Cardiac muscle cell (in vitro differentiated cells and primary cell): Measurements from ENCODE around the gene USF2. TPM values are rescaled to one million over a fixed set of nuclear protein-coding genes. Genes with fewer than 3 reads are reported as not detected.

ENCODE experiments used
- DNase-seq, 2 donors: peaks; one replicate each; pipeline versions ENCODE4 v3.0.0 to v3.0.0-alpha.2; 2010 to 2017; ENCODE audit warnings: low read depth in 1 of 2, low spot score in 1 of 2
- H3K27ac ChIP-seq: fragments of 200-600 bp; sonication (generic); 2 replicates; pipeline ENCODE4 v1.5.1; 2016
- H3K27me3 ChIP-seq: fragments of 200-600 bp; sonication (generic); 2 replicates; pipeline ENCODE4 v1.6.0; 2016; ENCODE audit warnings: control low read depth
- H3K36me3 ChIP-seq: fragments of 200-600 bp; sonication (generic); 2 replicates; pipeline ENCODE4 v1.5.1; 2016; ENCODE audit warnings: control low read depth
- H3K4me1 ChIP-seq: fragments of 200-600 bp; sonication (generic); 2 replicates; pipeline ENCODE4 v1.8.1; 2017; ENCODE audit warnings: low read depth, mild to moderate bottlenecking, mixed run types
- H3K4me3 ChIP-seq: fragments of 200-600 bp; sonication (generic); 2 replicates; pipeline ENCODE4 v1.5.1; 2016; ENCODE audit warnings: mild to moderate bottlenecking
- H3K9me3 ChIP-seq: fragments of 200-600 bp; sonication (generic); 2 replicates; pipeline ENCODE4 v1.5.1; 2017; ENCODE audit warnings: low read depth, mild to moderate bottlenecking, control low read depth
- CTCF ChIP-seq: IDR thresholded peaks from 2 replicates; pipeline ENCODE4 v1.5.1; 2012; ENCODE audit warnings: low read depth, mild to moderate bottlenecking, low read length
- polyA plus RNA-seq: library from polyadenylated mRNA; unstranded; fragments of >200 nt; fragmentation: Nextera tagmentation; extraction: Ambion mirVana; gene quantifications from 2 replicates; pipeline ENCODE4 v1.2.1, GENCODE V29; 2016
- total RNA-seq: library from RNA; depleted of rRNA; stranded (reverse); fragments of >200 nt; gene quantifications from 2 replicates; pipeline ENCODE4 v1.2.3, GENCODE V29; 2016

Gene USF2
- total and polyA plus RNA-seq, 2 experiments from 2014 or later, result 31.7 to 235 TPM

GRCh38 chr19:35306473-35307246 is 37.9 kb downstream of the USF2 start:
- Histone ChIP-seq H3K4me3 (no peak overlapping the region), H3K4me1 (peaks cover 21% of the 10 kb centered on the region), H3K36me3 (no peaks in the 10 kb centered on the region), H3K27ac (no peak overlapping the region), H3K27me3 (no peaks in the 10 kb centered on the region), H3K9me3 (no peaks in the 10 kb centered on the region)
- TF ChIP-seq CTCF, result peak; percentile 15
- no peak for DNase-seq

GRCh38 chr19:35307931-35308330 is 39.2 kb downstream of the USF2 start:
- Histone ChIP-seq H3K27ac (no peak overlapping the region), H3K27me3 (no peaks in the 10 kb centered on the region), H3K9me3 (no peaks in the 10 kb centered on the region), H3K4me1 (peaks cover 21% of the 10 kb centered on the region), H3K4me3 (no peak overlapping the region), H3K36me3 (no peaks in the 10 kb centered on the region)
- DNase-seq, result no peak
- TF ChIP-seq CTCF, result no peak

- DNase-seq, result no peak
- H3K27me3 ChIP-seq, result no peaks in the 10 kb centered on the region
- H3K36me3 ChIP-seq, result no peaks in the 10 kb centered on the region
- no peak overlapping the region for H3K4me3 ChIP-seq
- no peak for TF ChIP-seq CTCF
- no peaks in the 10 kb centered on the region for H3K9me3 ChIP-seq
- H3K27ac ChIP-seq, result peak overlapping the region; percentile 82
- peaks cover 21% of the 10 kb centered on the region for H3K4me1 ChIP-seq
These were observed 40.1 kb downstream of the USF2 start for GRCh38 chr19:35308910-35309309.

GRCh38 chr19:35309481-35310279 is 40.9 kb downstream of the USF2 start:
- H3K4me1 ChIP-seq, result peaks cover 21% of the 10 kb centered on the region
- no peaks in the 10 kb centered on the region for H3K9me3 ChIP-seq
- H3K36me3 ChIP-seq, result no peaks in the 10 kb centered on the region
- no peak overlapping the region for H3K4me3 ChIP-seq
- no peak for TF ChIP-seq CTCF
- H3K27me3 ChIP-seq, result no peaks in the 10 kb centered on the region
- DNase-seq, result peak; percentile 84 to 95
- peak overlapping the region; percentile 82 for H3K27ac ChIP-seq

GRCh38 chr19:35310331-35310730 is 41.6 kb downstream of the USF2 start:
- Histone ChIP-seq H3K27me3 (no peaks in the 10 kb centered on the region), H3K27ac (peak overlapping the region; percentile 48), H3K9me3 (no peaks in the 10 kb centered on the region), H3K36me3 (no peaks in the 10 kb centered on the region), H3K4me3 (no peak overlapping the region), H3K4me1 (peaks cover 21% of the 10 kb centered on the region)
- TF ChIP-seq CTCF, result no peak
- no peak for DNase-seq
